ENCODE data around the gene SLC38A5. TPM values are rescaled to one million over a fixed set of nuclear protein-coding genes. Genes with fewer than 3 reads are reported as not detected.

SLC38A5 gene
- total RNA-seq, 1 experiment from 2014 or later: 50.6 TPM

DNA sequence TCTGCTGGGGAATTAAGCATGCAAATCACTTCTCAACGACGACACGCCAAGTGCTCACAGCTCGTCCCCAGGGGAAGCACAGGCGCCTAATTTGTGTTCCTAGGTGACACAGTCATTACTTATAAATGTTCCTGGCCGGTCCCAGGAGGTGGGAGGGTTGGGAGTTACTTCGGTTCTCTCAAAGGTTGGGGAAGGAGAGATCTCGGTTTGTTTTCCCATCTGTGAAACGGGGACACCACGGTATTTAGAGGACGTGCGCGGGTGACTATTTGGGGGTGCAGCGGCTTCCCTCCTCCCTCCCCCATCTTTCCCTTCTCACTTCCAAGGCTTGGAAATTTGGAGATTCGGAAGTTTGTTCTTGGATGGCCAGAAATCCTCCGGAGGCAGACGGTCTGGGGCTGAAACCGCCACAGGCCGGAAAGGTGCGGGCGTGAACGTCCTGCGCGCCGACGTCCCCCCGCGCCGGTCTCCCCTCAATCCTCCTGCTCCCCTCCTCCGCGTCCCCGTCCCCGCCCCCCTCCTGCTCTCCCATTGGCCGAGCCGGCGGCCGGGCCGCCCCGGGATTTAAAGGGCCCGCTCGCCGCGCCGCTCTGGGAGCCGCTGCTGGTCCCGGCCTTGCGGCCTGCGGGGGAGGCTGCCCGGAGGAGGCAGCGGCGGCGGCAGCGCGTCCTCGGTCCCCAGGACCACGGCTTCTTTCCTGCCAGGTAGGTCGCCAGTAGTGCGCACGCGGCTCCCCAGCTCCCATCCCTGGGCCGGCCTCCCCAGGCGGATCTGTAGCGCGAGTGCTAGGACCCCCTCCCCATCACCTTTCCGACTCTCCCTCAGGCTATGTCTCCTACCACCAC lies 38.6 kb upstream of the SLC38A5 start, which contains the start of gene PORCN:
Gene PORCN (plus strand): TSS at position 593 of the 845 bp plus-strand sequence. CDS start 829 bp downstream, outside the sequence.
- Mint-ChIP-seq H3K4me3 (peak within 1 kb of the TSS; percentile 85), H3K4me1 (peaks cover 7% of the 10 kb centered on the region), H3K27me3 (ENCODE audit: low read depth) (no peaks in the 10 kb centered on the region; the same call in none of the 2 replicates), H3K9me3 (no peaks in the 10 kb centered on the region), H3K27ac (peak within 1 kb of the TSS; percentile 45; the same call in 1 of the 2 replicates), H3K36me3 (no peaks in the 10 kb centered on the region)
- ATAC-seq: peak; percentile 90
- CTCF ChIA-PET: interaction anchor here (1.5 kb wide), 1 partner anchor 34 kb away, joined by 3 read pairs; no protein-coding TSS in a partner anchor
- no peak for TF ChIP-seq ZNF671 (CRISPR knock-in tag; IDR thresholded peaks at IDR 0.05)
- TF ChIP-seq ZNF219 (CRISPR knock-in tag; IDR thresholded peaks at IDR 0.05; ENCODE audit: borderline replicate concordance): no peak
- no peak for TF ChIP-seq MXD4 (CRISPR knock-in tag; IDR thresholded peaks at IDR 0.05; ENCODE audit: borderline replicate concordance)
- TF ChIP-seq, protein P1, sequence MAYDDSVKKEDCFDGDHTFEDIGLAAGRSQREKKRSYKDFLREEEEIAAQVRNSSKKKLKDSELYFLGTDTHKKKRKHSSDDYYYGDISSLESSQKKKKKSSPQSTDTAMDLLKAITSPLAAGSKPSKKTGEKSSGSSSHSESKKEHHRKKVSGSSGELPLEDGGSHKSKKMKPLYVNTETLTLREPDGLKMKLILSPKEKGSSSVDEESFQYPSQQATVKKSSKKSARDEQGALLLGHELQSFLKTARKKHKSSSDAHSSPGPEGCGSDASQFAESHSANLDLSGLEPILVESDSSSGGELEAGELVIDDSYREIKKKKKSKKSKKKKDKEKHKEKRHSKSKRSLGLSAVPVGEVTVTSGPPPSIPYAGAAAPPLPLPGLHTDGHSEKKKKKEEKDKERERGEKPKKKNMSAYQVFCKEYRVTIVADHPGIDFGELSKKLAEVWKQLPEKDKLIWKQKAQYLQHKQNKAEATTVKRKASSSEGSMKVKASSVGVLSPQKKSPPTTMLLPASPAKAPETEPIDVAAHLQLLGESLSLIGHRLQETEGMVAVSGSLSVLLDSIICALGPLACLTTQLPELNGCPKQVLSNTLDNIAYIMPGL (CRISPR knock-in tag; IDR thresholded peaks at IDR 0.05): no peak
- TF ChIP-seq, protein P2, sequence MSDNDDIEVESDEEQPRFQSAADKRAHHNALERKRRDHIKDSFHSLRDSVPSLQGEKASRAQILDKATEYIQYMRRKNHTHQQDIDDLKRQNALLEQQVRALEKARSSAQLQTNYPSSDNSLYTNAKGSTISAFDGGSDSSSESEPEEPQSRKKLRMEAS (CRISPR knock-in tag; IDR thresholded peaks at IDR 0.05): no peak
- TF ChIP-seq, protein P3, sequence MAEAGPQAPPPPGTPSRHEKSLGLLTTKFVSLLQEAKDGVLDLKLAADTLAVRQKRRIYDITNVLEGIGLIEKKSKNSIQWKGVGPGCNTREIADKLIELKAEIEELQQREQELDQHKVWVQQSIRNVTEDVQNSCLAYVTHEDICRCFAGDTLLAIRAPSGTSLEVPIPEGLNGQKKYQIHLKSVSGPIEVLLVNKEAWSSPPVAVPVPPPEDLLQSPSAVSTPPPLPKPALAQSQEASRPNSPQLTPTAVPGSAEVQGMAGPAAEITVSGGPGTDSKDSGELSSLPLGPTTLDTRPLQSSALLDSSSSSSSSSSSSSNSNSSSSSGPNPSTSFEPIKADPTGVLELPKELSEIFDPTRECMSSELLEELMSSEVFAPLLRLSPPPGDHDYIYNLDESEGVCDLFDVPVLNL (CRISPR knock-in tag; IDR thresholded peaks at IDR 0.05; ENCODE audit: borderline replicate concordance, low read depth): no peak
- TF ChIP-seq, protein P4, sequence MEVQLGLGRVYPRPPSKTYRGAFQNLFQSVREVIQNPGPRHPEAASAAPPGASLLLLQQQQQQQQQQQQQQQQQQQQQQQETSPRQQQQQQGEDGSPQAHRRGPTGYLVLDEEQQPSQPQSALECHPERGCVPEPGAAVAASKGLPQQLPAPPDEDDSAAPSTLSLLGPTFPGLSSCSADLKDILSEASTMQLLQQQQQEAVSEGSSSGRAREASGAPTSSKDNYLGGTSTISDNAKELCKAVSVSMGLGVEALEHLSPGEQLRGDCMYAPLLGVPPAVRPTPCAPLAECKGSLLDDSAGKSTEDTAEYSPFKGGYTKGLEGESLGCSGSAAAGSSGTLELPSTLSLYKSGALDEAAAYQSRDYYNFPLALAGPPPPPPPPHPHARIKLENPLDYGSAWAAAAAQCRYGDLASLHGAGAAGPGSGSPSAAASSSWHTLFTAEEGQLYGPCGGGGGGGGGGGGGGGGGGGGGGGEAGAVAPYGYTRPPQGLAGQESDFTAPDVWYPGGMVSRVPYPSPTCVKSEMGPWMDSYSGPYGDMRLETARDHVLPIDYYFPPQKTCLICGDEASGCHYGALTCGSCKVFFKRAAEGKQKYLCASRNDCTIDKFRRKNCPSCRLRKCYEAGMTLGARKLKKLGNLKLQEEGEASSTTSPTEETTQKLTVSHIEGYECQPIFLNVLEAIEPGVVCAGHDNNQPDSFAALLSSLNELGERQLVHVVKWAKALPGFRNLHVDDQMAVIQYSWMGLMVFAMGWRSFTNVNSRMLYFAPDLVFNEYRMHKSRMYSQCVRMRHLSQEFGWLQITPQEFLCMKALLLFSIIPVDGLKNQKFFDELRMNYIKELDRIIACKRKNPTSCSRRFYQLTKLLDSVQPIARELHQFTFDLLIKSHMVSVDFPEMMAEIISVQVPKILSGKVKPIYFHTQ (CRISPR knock-in tag; IDR thresholded peaks at IDR 0.05): no peak
- TF ChIP-seq GABPB1 (CRISPR knock-in tag; IDR thresholded peaks at IDR 0.05): no peak
- TF ChIP-seq RELA (CRISPR knock-in tag; IDR thresholded peaks at IDR 0.05; ENCODE audit: borderline replicate concordance): no peak
- TF ChIP-seq, protein P5, sequence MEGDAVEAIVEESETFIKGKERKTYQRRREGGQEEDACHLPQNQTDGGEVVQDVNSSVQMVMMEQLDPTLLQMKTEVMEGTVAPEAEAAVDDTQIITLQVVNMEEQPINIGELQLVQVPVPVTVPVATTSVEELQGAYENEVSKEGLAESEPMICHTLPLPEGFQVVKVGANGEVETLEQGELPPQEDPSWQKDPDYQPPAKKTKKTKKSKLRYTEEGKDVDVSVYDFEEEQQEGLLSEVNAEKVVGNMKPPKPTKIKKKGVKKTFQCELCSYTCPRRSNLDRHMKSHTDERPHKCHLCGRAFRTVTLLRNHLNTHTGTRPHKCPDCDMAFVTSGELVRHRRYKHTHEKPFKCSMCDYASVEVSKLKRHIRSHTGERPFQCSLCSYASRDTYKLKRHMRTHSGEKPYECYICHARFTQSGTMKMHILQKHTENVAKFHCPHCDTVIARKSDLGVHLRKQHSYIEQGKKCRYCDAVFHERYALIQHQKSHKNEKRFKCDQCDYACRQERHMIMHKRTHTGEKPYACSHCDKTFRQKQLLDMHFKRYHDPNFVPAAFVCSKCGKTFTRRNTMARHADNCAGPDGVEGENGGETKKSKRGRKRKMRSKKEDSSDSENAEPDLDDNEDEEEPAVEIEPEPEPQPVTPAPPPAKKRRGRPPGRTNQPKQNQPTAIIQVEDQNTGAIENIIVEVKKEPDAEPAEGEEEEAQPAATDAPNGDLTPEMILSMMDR (IDR thresholded peaks at IDR 0.05): no peak
- TF ChIP-seq, protein P6, sequence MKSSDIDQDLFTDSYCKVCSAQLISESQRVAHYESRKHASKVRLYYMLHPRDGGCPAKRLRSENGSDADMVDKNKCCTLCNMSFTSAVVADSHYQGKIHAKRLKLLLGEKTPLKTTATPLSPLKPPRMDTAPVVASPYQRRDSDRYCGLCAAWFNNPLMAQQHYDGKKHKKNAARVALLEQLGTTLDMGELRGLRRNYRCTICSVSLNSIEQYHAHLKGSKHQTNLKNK (CRISPR knock-in tag; IDR thresholded peaks at IDR 0.05): no peak
- TF ChIP-seq, protein P7, sequence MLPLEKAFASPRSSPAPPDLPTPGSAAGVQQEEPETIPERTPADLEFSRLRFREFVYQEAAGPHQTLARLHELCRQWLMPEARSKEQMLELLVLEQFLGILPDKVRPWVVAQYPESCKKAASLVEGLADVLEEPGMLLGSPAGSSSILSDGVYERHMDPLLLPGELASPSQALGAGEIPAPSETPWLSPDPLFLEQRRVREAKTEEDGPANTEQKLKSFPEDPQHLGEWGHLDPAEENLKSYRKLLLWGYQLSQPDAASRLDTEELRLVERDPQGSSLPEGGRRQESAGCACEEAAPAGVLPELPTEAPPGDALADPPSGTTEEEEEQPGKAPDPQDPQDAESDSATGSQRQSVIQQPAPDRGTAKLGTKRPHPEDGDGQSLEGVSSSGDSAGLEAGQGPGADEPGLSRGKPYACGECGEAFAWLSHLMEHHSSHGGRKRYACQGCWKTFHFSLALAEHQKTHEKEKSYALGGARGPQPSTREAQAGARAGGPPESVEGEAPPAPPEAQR (CRISPR knock-in tag; IDR thresholded peaks at IDR 0.05): no peak
- TF ChIP-seq TEAD4 (CRISPR knock-in tag; IDR thresholded peaks at IDR 0.05): no peak
- peak; percentile 77 for DNase-seq (ENCODE audit: low spot score)
- POLR2A ChIA-PET: no interaction called here
